Raji (cell line): Measurements from ENCODE around the gene POLRMT.

Experiments used
- POLR2A ChIP-seq: IDR thresholded peaks from 2 replicates; pipeline ENCODE4 v1.6.1; 2011; ENCODE audit warnings: low read depth, low read length, control low read depth; ENCODE audit not compliant: insufficient read depth

POLRMT gene

GRCh38 chr19:642767-643727 lies 9.7 kb upstream of the POLRMT start:
- no peak for TF ChIP-seq POLR2A

GRCh38 chr19:641702-642101 lies 8.4 kb upstream of the POLRMT start:
- no peak for TF ChIP-seq POLR2A

- no peak for TF ChIP-seq POLR2A
These were observed 7.4 kb upstream of the POLRMT start for GRCh38 chr19:640606-641189.

GRCh38 chr19:640161-640558 lies 6.8 kb upstream of the POLRMT start:
- TF ChIP-seq POLR2A = no peak

GRCh38 chr19:639253-640160 lies 6.2 kb upstream of the POLRMT start, which contains the start of gene FGF22:
Gene FGF22 (plus strand): TSS chr19:639879. CDS start chr19:639926, 47 bp downstream.
- TF ChIP-seq POLR2A = no peak

- TF ChIP-seq POLR2A = no peak
These were observed 5.5 kb upstream of the POLRMT start for GRCh38 chr19:638906-639252.

- no peak for TF ChIP-seq POLR2A
These were observed 1.8 kb upstream of the POLRMT start for GRCh38 chr19:634975-635652.

- no peak for TF ChIP-seq POLR2A
These were observed 676 bp upstream of the POLRMT start for GRCh38 chr19:633786-634639.

- no peak; the same call in 1 of the 2 replicates for TF ChIP-seq POLR2A
These were observed 714 bp downstream of the POLRMT start for GRCh38 chr19:632579-633067.

GRCh38 chr19:629961-630714 lies 3.2 kb downstream of the POLRMT start:
- no peak for TF ChIP-seq POLR2A

- TF ChIP-seq POLR2A = no peak
These were observed 5.2 kb downstream of the POLRMT start for GRCh38 chr19:628168-628567.

GRCh38 chr19:625257-625656 lies 8.1 kb downstream of the POLRMT start:
- TF ChIP-seq POLR2A = no peak
